Measurements from ENCODE around the gene PACSIN2. TPM values are rescaled to one million over a fixed set of nuclear protein-coding genes. Genes with fewer than 3 reads are reported as not detected.

PACSIN2 gene
- total and polyA plus RNA-seq, 10 of the 15 experiments (the other 5 are each of a cell fraction or from before 2014, with no cell fraction given): 0.93 to 78.7 (median 46.8) TPM

GRCh38 chr22:42892571-42893316 is 122.2 kb downstream of the PACSIN2 start:
- no peaks in the 10 kb centered on the region for H3K27me3 ChIP-seq (replicated peaks in 1 of 2; ENCODE audit: control insufficient read depth in 2 of 2, insufficient read depth in 2 of 2, low read length in 1 of 2)
- peak overlapping the region; percentile 41; the same call in 1 of the 2 replicates for H3K4me2 ChIP-seq (ENCODE audit: control insufficient read depth, insufficient read depth)
- FAIRE-seq (no peak), ATAC-seq (peak; percentile 11), DNase-seq (ENCODE audit: low read depth, low spot score) (no peak)
- ChIA-PET RAD21 (ENCODE audit: unreplicated experiment) (interaction anchor here (0.9 to 3.6 kb wide), 6 partner anchors 26 to 121 kb away, joined by 3 to 14 read pairs (median 4); no protein-coding TSS in a partner anchor), POLR2A (interaction anchor here (0.6 to 2.1 kb wide), 7 partner anchors 10 to 144 kb away, joined by 3 to 7 read pairs (median 4); partner anchors contain the start of gene PACSIN2), CTCF (interaction anchor here (0.6 to 5.1 kb wide), 8 partner anchors 13 to 181 kb away, joined by 3 to 19 read pairs (median 4); no protein-coding TSS in a partner anchor), SMC1A (ENCODE audit: uncharacterized antibody, unreplicated experiment) (interaction anchor here (0.8 to 3.8 kb wide), 10 partner anchors 8 to 141 kb away, joined by 3 to 17 read pairs (median 4); no protein-coding TSS in a partner anchor)
- H3K4me3 ChIP-seq: no peak overlapping the region
- H3K9me3 ChIP-seq (replicated peaks; ENCODE audit: control insufficient read depth, insufficient read depth, low read length): no peaks in the 10 kb centered on the region
- peak overlapping the region; percentile 12; the same call in 1 of the 2 replicates for H3K9ac ChIP-seq (ENCODE audit: control insufficient read depth, insufficient read depth, low read length)
- H3K36me3 ChIP-seq (ENCODE audit: control insufficient read depth in 2 of 2, insufficient read depth in 2 of 2, low read length in 1 of 2): peaks cover 11 to 15% of the 10 kb centered on the region in 2 experiments
- H3K27ac ChIP-seq (ENCODE audit: control insufficient read depth, insufficient read depth): peak overlapping the region; percentile 84
- 47% methylated on average over 10 of the region's 10 CpGs for WGBS (ENCODE audit: insufficient coverage, insufficient replicate concordance, low lambda C conversion rate, missing lambda C conversion rate)
- H2AFZ ChIP-seq (ENCODE audit: control insufficient read depth, low read depth, low read length): no peak overlapping the region
- peaks cover 40% of the 10 kb centered on the region for H3K79me2 ChIP-seq (ENCODE audit: control insufficient read depth, insufficient read depth, low read length)
- peaks cover 84% of the 10 kb centered on the region for H3K4me1 ChIP-seq (ENCODE audit: control insufficient read depth, insufficient read depth, low read length)
- intact Hi-C loops (cut with micrococcal nuclease; ENCODE audit: unreplicated experiment): no loop called here
- no peaks in the 10 kb centered on the region for H4K20me1 ChIP-seq (ENCODE audit: control insufficient read depth, insufficient read depth)
- no TSS peak for BruUV-seq (replicated peaks)
- in situ Hi-C loops (cut with MboI): no loop called here
- TF ChIP-seq FOXM1 (IDR thresholded peaks at IDR 0.05; ENCODE audit: low read depth, low read length) (no peak), IKZF2 (IDR thresholded peaks at IDR 0.05) (no peak), CBFB (IDR thresholded peaks at IDR 0.05; ENCODE audit: low read depth) (no peak), SMAD1 (IDR thresholded peaks at IDR 0.05; ENCODE audit: low read depth, partially characterized antibody) (no peak), ZBTB40 (IDR thresholded peaks at IDR 0.05; ENCODE audit: borderline replicate concordance) (peak; percentile 72), DPF2 (IDR thresholded peaks at IDR 0.05) (no peak), HDAC2 (IDR thresholded peaks at IDR 0.05) (no peak), MEF2A (IDR thresholded peaks at IDR 0.05; ENCODE audit: insufficient read depth, low read depth, low read length) (no peak), POU2F2 (IDR thresholded peaks at IDR 0.05; ENCODE audit: borderline replicate concordance, low read depth, low read length) (no peak), ZNF687 (IDR thresholded peaks at IDR 0.05) (peak; percentile 15; the same call in 1 of the 2 replicates), NFYB (IDR thresholded peaks at IDR 0.05; ENCODE audit: insufficient read depth, low read depth, low read length) (peak; percentile 61; the same call in 1 of the 2 replicates), RUNX3 (IDR thresholded peaks at IDR 0.05; ENCODE audit: low read length) (peak; percentile 6; the same call in 1 of the 2 replicates), YY1 (IDR thresholded peaks at IDR 0.05; ENCODE audit: low read depth, low read length) (0 out of 2 replicates have a peak, but pooled peaks have one; percentile 18), TCF12 (IDR thresholded peaks at IDR 0.05; ENCODE audit: low read depth, low read length) (peak; percentile 33; the same call in 1 of the 2 replicates), SMC3 (IDR thresholded peaks at IDR 0.05; ENCODE audit: borderline replicate concordance, low read length) (no peak)

Measured in GM12878 (cell line).